K562 (cell line): ENCODE data around the gene F11R. TPM values are rescaled to one million over a fixed set of nuclear protein-coding genes. Genes with fewer than 3 reads are reported as not detected.

ENCODE experiments used
- BMI1 ChIP-seq: fragments of 150-350 bp; IDR thresholded peaks from 2 replicates; pipeline ENCODE4 v1.6.1; 2014; ENCODE audit warnings: low read length
- C11orf30 ChIP-seq: fragments of 450-650 bp; IDR thresholded peaks from 2 replicates; pipeline ENCODE4 v1.6.1; 2016; ENCODE audit warnings: low read depth, mild to moderate bottlenecking
- ELF1 ChIP-seq: fragments of 200-800 bp; sonication (Bioruptor generic); IDR thresholded peaks from 2 replicates; pipeline ENCODE4 v1.6.1; 2016; ENCODE audit warnings: missing genetic modification characterization, missing compliant biosample characterization
- FOS ChIP-seq: IDR thresholded peaks from 3 replicates; pipeline ENCODE4 v1.6.1; 2011; ENCODE audit not compliant: insufficient read length; ENCODE audit errors: extremely low read depth
- GATA2 ChIP-seq: sonication (generic); formaldehyde crosslinking; IDR thresholded peaks from 2 replicates; pipeline ENCODE4 v1.4.0; 2020; ENCODE audit warnings: mild to moderate bottlenecking, missing genetic modification reagents
- MCM2 ChIP-seq: fragments of 450-650 bp; IDR thresholded peaks from 2 replicates; pipeline ENCODE4 v1.6.1; 2017; ENCODE audit warnings: low read depth, mild to moderate bottlenecking
- MYC ChIP-seq, 2 experiments: fragments of 250-450 bp in 1 of 2; sonication (Bioruptor Pico) in 1 of 2; IDR thresholded peaks; 2 replicates each; pipeline versions ENCODE4 v1.5.1 to v1.6.1; 2012 to 2021; ENCODE audit warnings: low read depth in 2 of 2, borderline replicate concordance in 1 of 2, improper control_type of control experiment in 1 of 2, low read length in 1 of 2, mild to moderate bottlenecking in 1 of 2, moderate library complexity in 1 of 2
- NCOA2 ChIP-seq, 2 experiments: fragments of 450-650 bp; IDR thresholded peaks; 2 replicates each; pipeline ENCODE4 v1.6.1; 2018; ENCODE audit warnings: mild to moderate bottlenecking in 2 of 2, moderate library complexity in 1 of 2; ENCODE audit not compliant: partially characterized antibody in 2 of 2
- NR2C2 ChIP-seq, 2 experiments: fragments of 200-800 bp in 1 of 2; sonication (Bioruptor generic) in 1 of 2; sonication (generic) in 1 of 2; formaldehyde crosslinking in 1 of 2; IDR thresholded peaks; 2 replicates each; pipeline versions ENCODE4 v1.6.1 to v1.8.0; 2016 to 2022; ENCODE audit warnings: mild to moderate bottlenecking in 1 of 2, missing compliant biosample characterization in 1 of 2, missing genetic modification characterization in 1 of 2, missing genetic modification reagents in 1 of 2
- PREB ChIP-seq: sonication (generic); formaldehyde crosslinking; IDR thresholded peaks from 2 replicates; pipeline ENCODE4 v1.8.1; 2023; ENCODE audit warnings: mild to moderate bottlenecking, missing genetic modification reagents
- PRMT5 ChIP-seq: sonication (generic); formaldehyde crosslinking; IDR thresholded peaks from 2 replicates; pipeline ENCODE4 v1.5.0; 2020; ENCODE audit warnings: missing genetic modification reagents
- PTBP1 ChIP-seq: fragments of 200-400 bp; formaldehyde crosslinking; IDR thresholded peaks from 2 replicates; pipeline ENCODE4 v1.6.1; 2017; ENCODE audit warnings: low read depth, low read length
- SOX6 ChIP-seq: fragments of 450-650 bp; IDR thresholded peaks from 2 replicates; pipeline ENCODE4 v1.6.1; 2014; ENCODE audit warnings: mild to moderate bottlenecking
- TEAD4 ChIP-seq, 2 experiments: sonication (generic) in 1 of 2; formaldehyde crosslinking in 1 of 2; IDR thresholded peaks; 2 replicates each; pipeline versions ENCODE4 v1.6.1 to v1.8.0; 2012 to 2022; ENCODE audit warnings: borderline replicate concordance in 1 of 2, inconsistent platforms in 1 of 2, low read length in 1 of 2, mild to moderate bottlenecking in 1 of 2, missing genetic modification reagents in 1 of 2
- ZNF3 ChIP-seq: fragments of 250-450 bp; sonication (Bioruptor Pico); IDR thresholded peaks from 2 replicates; pipeline ENCODE4 v1.5.0; 2021; ENCODE audit warnings: mild to moderate bottlenecking, moderate library complexity
- ZNF592 ChIP-seq: fragments of 450-650 bp; IDR thresholded peaks from 2 replicates; pipeline ENCODE4 v1.6.1; 2017; ENCODE audit warnings: antibody characterized with exemption, mild to moderate bottlenecking
- polyA plus RNA-seq, 8 experiments: library from polyadenylated mRNA; depleted of rRNA in 4 of 8; stranded (reverse) in 5 of 8; unstranded in 3 of 8; fragments of >200 nt; fragmentation: Nextera tagmentation in 2 of 8; fragmentation: Illumina TruSeq in 1 of 8; extraction: Ambion mirVana in 2 of 8; extraction: Trizol in 1 of 8; gene quantifications; 2 replicates each; pipeline versions ENCODE4 v1.2.1 to v1.2.3, GENCODE V29; 2011 to 2014; ENCODE audit warnings: inconsistent platforms in 1 of 8, missing spikeins in 1 of 8
- total RNA-seq, 7 experiments: library from RNA; depleted of rRNA in 6 of 7; stranded (reverse); fragments of >200 nt in 6 of 7; fragmentation: Illumina TruSeq in 2 of 7; extraction: Trizol in 2 of 7; gene quantifications; 2 replicates each; pipeline versions ENCODE4 v1.2.1 to v1.2.3, GENCODE V29; 2011 to 2021; ENCODE audit warnings: low replicate concordance in 1 of 7
- TF ChIP-seq, protein P1 (sequence below): sonication (generic); formaldehyde crosslinking; IDR thresholded peaks from 2 replicates; pipeline ENCODE4 v1.8.0; 2022; ENCODE audit warnings: missing genetic modification reagents, mild to moderate bottlenecking, moderate library complexity, borderline replicate concordance
- TF ChIP-seq, protein P2 (sequence below): sonication (generic); formaldehyde crosslinking; IDR thresholded peaks from 2 replicates; pipeline ENCODE4 v1.8.1; 2023; ENCODE audit warnings: mild to moderate bottlenecking, missing genetic modification reagents

The F11R gene
- total and polyA plus RNA-seq, 9 of the 15 experiments (the other 6 are each of a cell fraction or from before 2014, with no cell fraction given), result 27.4 to 187 (median 52.5) TPM

- TF ChIP-seq FOS, result no peak
- TF ChIP-seq ELF1 (tag), result peak; percentile 83
- no peak for TF ChIP-seq ZNF3 (CRISPR knock-in tag)
- TF ChIP-seq, protein P1, sequence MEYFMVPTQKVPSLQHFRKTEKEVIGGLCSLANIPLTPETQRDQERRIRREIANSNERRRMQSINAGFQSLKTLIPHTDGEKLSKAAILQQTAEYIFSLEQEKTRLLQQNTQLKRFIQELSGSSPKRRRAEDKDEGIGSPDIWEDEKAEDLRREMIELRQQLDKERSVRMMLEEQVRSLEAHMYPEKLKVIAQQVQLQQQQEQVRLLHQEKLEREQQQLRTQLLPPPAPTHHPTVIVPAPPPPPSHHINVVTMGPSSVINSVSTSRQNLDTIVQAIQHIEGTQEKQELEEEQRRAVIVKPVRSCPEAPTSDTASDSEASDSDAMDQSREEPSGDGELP (CRISPR knock-in tag), result peak; percentile 26; the same call in 1 of the 2 replicates
- no peak for TF ChIP-seq PTBP1
- TF ChIP-seq ZNF592, result peak; percentile 64
- TF ChIP-seq TEAD4 (IDR thresholded peaks at IDR 0.05; ENCODE audit: low read length), result peak; percentile 52; the same call in 1 of the 2 replicates
- no peak for TF ChIP-seq TEAD4 (CRISPR knock-in tag; IDR thresholded peaks at IDR 0.05; ENCODE audit: borderline replicate concordance)
- TF ChIP-seq C11orf30, result no peak
- TF ChIP-seq MYC (IDR thresholded peaks at IDR 0.05; ENCODE audit: low read depth, low read length), result 0 out of 2 replicates have a peak, but pooled peaks have one; percentile 17
- TF ChIP-seq MYC (CRISPR knock-in tag; IDR thresholded peaks at IDR 0.05; ENCODE audit: borderline replicate concordance, low read depth), result no peak
- TF ChIP-seq MCM2, result no peak
- TF ChIP-seq SOX6, result 0 out of 2 replicates have a peak, but pooled peaks have one; percentile 11
- TF ChIP-seq PRMT5 (CRISPR knock-in tag), result no peak
- no peak for TF ChIP-seq NR2C2 (CRISPR knock-in tag; IDR thresholded peaks at IDR 0.05)
- peak; percentile 35; the same call in 1 of the 2 replicates for TF ChIP-seq NR2C2 (tag; IDR thresholded peaks at IDR 0.05)
- TF ChIP-seq BMI1, result no peak
- TF ChIP-seq GATA2 (CRISPR knock-in tag), result peak; percentile 78
- TF ChIP-seq, protein P2, sequence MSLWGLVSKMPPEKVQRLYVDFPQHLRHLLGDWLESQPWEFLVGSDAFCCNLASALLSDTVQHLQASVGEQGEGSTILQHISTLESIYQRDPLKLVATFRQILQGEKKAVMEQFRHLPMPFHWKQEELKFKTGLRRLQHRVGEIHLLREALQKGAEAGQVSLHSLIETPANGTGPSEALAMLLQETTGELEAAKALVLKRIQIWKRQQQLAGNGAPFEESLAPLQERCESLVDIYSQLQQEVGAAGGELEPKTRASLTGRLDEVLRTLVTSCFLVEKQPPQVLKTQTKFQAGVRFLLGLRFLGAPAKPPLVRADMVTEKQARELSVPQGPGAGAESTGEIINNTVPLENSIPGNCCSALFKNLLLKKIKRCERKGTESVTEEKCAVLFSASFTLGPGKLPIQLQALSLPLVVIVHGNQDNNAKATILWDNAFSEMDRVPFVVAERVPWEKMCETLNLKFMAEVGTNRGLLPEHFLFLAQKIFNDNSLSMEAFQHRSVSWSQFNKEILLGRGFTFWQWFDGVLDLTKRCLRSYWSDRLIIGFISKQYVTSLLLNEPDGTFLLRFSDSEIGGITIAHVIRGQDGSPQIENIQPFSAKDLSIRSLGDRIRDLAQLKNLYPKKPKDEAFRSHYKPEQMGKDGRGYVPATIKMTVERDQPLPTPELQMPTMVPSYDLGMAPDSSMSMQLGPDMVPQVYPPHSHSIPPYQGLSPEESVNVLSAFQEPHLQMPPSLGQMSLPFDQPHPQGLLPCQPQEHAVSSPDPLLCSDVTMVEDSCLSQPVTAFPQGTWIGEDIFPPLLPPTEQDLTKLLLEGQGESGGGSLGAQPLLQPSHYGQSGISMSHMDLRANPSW, result no peak
- no peak for TF ChIP-seq NCOA2 (IDR thresholded peaks at IDR 0.05; ENCODE audit: partially characterized antibody in 2 of 2)
- TF ChIP-seq PREB (CRISPR knock-in tag), result no peak
Measured at GRCh38 chr1:160997323-160998038, 23.5 kb downstream of the F11R start (continued).
